ENCODE measurements around the gene SDK1. TPM values are rescaled to one million over a fixed set of nuclear protein-coding genes. Genes with fewer than 3 reads are reported as not detected.

The SDK1 gene
- total RNA-seq, 1 donor from 2014 or later, result 3.9 TPM

GRCh38 chr7:4238861-4239260 lies 937.8 kb downstream of the SDK1 start:
- no peaks in the 10 kb centered on the region for H3K27me3 ChIP-seq (ENCODE audit: control insufficient read depth, insufficient read depth, low read length)
- TF ChIP-seq CTCF (IDR thresholded peaks at IDR 0.05; ENCODE audit: insufficient read depth, low read length, poor library complexity, severe bottlenecking), result no peak
- no peaks in the 10 kb centered on the region for H3K36me3 ChIP-seq (ENCODE audit: control insufficient read depth, insufficient read depth, low read length)
- no peak overlapping the region for H3K4me3 ChIP-seq (ENCODE audit: low read depth, low read length)
- no peak for DNase-seq (ENCODE audit: low read depth)

- H3K4me3 ChIP-seq (ENCODE audit: low read depth, low read length), result no peak overlapping the region
- H3K36me3 ChIP-seq (ENCODE audit: control insufficient read depth, insufficient read depth, low read length), result no peaks in the 10 kb centered on the region
- H3K27me3 ChIP-seq (ENCODE audit: control insufficient read depth, insufficient read depth, low read length), result no peaks in the 10 kb centered on the region
- no peak for DNase-seq (ENCODE audit: low read depth)
- TF ChIP-seq CTCF (IDR thresholded peaks at IDR 0.05; ENCODE audit: insufficient read depth, low read length, poor library complexity, severe bottlenecking), result no peak
Observed at GRCh38 chr7:4240042-4240441, 939.0 kb downstream of the SDK1 start.

GRCh38 chr7:4240520-4241303 lies 939.7 kb downstream of the SDK1 start:
- no peaks in the 10 kb centered on the region for H3K36me3 ChIP-seq (ENCODE audit: control insufficient read depth, insufficient read depth, low read length)
- no peak overlapping the region for H3K4me3 ChIP-seq (ENCODE audit: low read depth, low read length)
- no peak for TF ChIP-seq CTCF (IDR thresholded peaks at IDR 0.05; ENCODE audit: insufficient read depth, low read length, poor library complexity, severe bottlenecking)
- no peak for DNase-seq (ENCODE audit: low read depth)
- no peaks in the 10 kb centered on the region for H3K27me3 ChIP-seq (ENCODE audit: control insufficient read depth, insufficient read depth, low read length)

DNA sequence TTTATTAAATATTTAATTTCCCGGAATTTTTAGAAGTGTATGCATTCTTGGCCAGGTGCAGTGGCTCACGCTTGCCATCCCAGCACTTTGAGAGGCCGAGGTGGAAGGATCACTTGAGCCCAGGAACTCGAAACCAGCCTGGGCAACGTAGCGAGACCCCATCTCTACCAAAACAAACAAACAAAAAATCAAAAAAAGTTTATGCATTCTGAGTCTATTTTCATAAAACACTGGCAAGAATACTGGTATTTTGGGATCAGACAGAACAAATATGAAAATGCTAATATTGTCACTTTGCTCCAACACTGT lies 940.2 kb downstream of the SDK1 start:
- no peak for DNase-seq (ENCODE audit: low read depth)
- Histone ChIP-seq H3K27me3 (ENCODE audit: control insufficient read depth, insufficient read depth, low read length) (no peaks in the 10 kb centered on the region), H3K4me3 (ENCODE audit: low read depth, low read length) (no peak overlapping the region), H3K36me3 (ENCODE audit: control insufficient read depth, insufficient read depth, low read length) (no peaks in the 10 kb centered on the region)
- TF ChIP-seq CTCF (IDR thresholded peaks at IDR 0.05; ENCODE audit: insufficient read depth, low read length, poor library complexity, severe bottlenecking), result no peak

DNA sequence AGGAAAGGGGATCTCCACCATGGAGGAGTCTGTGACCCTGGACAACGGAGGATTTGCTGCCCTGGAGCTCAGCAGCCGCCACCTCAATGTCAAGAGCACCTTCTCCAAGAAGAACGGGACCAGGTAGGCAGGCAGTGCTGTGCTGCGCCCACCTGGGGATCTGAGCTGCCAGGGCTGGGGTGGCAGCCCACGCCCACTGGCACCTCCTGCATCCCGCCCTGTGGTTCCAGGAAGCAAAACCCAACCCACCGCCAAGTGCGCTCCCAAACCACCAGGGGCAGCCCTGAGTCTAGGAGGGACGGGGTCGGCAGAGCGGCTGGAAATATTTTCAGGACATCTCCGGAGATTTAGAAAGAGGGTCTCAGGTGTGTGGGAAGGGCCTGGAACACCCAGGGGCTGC lies 940.7 kb downstream of the SDK1 start:
- Histone ChIP-seq H3K27me3 (ENCODE audit: control insufficient read depth, insufficient read depth, low read length) (no peaks in the 10 kb centered on the region), H3K4me3 (ENCODE audit: low read depth, low read length) (no peak overlapping the region), H3K36me3 (ENCODE audit: control insufficient read depth, insufficient read depth, low read length) (no peaks in the 10 kb centered on the region)
- no peak for TF ChIP-seq CTCF (IDR thresholded peaks at IDR 0.05; ENCODE audit: insufficient read depth, low read length, poor library complexity, severe bottlenecking)
- DNase-seq (ENCODE audit: low read depth), result no peak

- TF ChIP-seq CTCF (IDR thresholded peaks at IDR 0.05; ENCODE audit: insufficient read depth, low read length, poor library complexity, severe bottlenecking), result no peak
Observed at GRCh38 chr7:4242706-4243105, 941.7 kb downstream of the SDK1 start.

More at GRCh38 chr7:4242706-4243105, 941.7 kb downstream of the SDK1 start:
- Histone ChIP-seq H3K4me3 (ENCODE audit: low read depth, low read length) (no peak overlapping the region), H3K27me3 (ENCODE audit: control insufficient read depth, insufficient read depth, low read length) (no peaks in the 10 kb centered on the region), H3K36me3 (ENCODE audit: control insufficient read depth, insufficient read depth, low read length) (no peaks in the 10 kb centered on the region)
- DNase-seq (ENCODE audit: low read depth), result no peak

All from kidney epithelial cell (primary cell).